ENCODE measurements around the gene GPR15. TPM values are rescaled to one million over a fixed set of nuclear protein-coding genes. Genes with fewer than 3 reads are reported as not detected.

Gene GPR15
- total RNA-seq, 1 donor from 2014 or later = 1.4 TPM

- intact Hi-C loops (cut with DNase I) = no loop called here
- ATAC-seq = no peak
- H3K36me3 ChIP-seq = no peaks in the 10 kb centered on the region
- no peaks in the 10 kb centered on the region for H3K4me1 ChIP-seq
- H3K27me3 ChIP-seq (ENCODE audit: low read depth) = no peaks in the 10 kb centered on the region
- no peak overlapping the region for H3K4me3 ChIP-seq
- no peak for DNase-seq
- no peak for TF ChIP-seq CTCF (IDR thresholded peaks at IDR 0.05)
- H3K27ac ChIP-seq = no peak overlapping the region
- H3K9me3 ChIP-seq = no peaks in the 10 kb centered on the region
Measured at GRCh38 chr3:98501270-98501669, 30.5 kb upstream of the GPR15 start.

GRCh38 chr3:98501863-98502576 is 29.8 kb upstream of the GPR15 start:
- Histone ChIP-seq H3K27ac (no peak overlapping the region), H3K9me3 (no peaks in the 10 kb centered on the region), H3K27me3 (ENCODE audit: low read depth) (no peaks in the 10 kb centered on the region), H3K4me3 (no peak overlapping the region), H3K36me3 (no peaks in the 10 kb centered on the region), H3K4me1 (no peaks in the 10 kb centered on the region)
- no peak for DNase-seq
- intact Hi-C loops (cut with DNase I) = no loop called here
- ATAC-seq = no peak
- no peak for TF ChIP-seq CTCF (IDR thresholded peaks at IDR 0.05)

GRCh38 chr3:98504539-98504938 is 27.2 kb upstream of the GPR15 start:
- no peaks in the 10 kb centered on the region for H3K9me3 ChIP-seq
- H3K27ac ChIP-seq = no peak overlapping the region
- intact Hi-C loops (cut with DNase I) = no loop called here
- H3K27me3 ChIP-seq (ENCODE audit: low read depth) = no peaks in the 10 kb centered on the region
- no peak for ATAC-seq
- H3K4me3 ChIP-seq = no peak overlapping the region
- H3K4me1 ChIP-seq = no peaks in the 10 kb centered on the region
- TF ChIP-seq CTCF (IDR thresholded peaks at IDR 0.05) = no peak
- DNase-seq = no peak
- no peaks in the 10 kb centered on the region for H3K36me3 ChIP-seq

GRCh38 chr3:98508582-98508981 is 23.2 kb upstream of the GPR15 start:
- Histone ChIP-seq H3K36me3 (no peaks in the 10 kb centered on the region), H3K27ac (no peak overlapping the region), H3K4me1 (no peaks in the 10 kb centered on the region), H3K9me3 (no peaks in the 10 kb centered on the region), H3K27me3 (ENCODE audit: low read depth) (no peaks in the 10 kb centered on the region), H3K4me3 (no peak overlapping the region)
- no peak for ATAC-seq
- DNase-seq = no peak
- intact Hi-C loops (cut with DNase I) = no loop called here
- no peak for TF ChIP-seq CTCF (IDR thresholded peaks at IDR 0.05)

GRCh38 chr3:98512576-98512975 is 19.2 kb upstream of the GPR15 start:
- TF ChIP-seq CTCF (IDR thresholded peaks at IDR 0.05) = no peak
- no peak for DNase-seq
- no peak overlapping the region for H3K4me3 ChIP-seq
- H3K9me3 ChIP-seq = no peaks in the 10 kb centered on the region
- H3K27ac ChIP-seq = no peak overlapping the region
- no peak for ATAC-seq
- no peaks in the 10 kb centered on the region for H3K4me1 ChIP-seq
- intact Hi-C loops (cut with DNase I) = no loop called here
- peaks cover 32% of the 10 kb centered on the region for H3K36me3 ChIP-seq
- no peaks in the 10 kb centered on the region for H3K27me3 ChIP-seq (ENCODE audit: low read depth)
